ENCODE measurements around the gene MRPL33.
"Not testable (repeated sequence)": the region's sequence is repeated elsewhere in the genome, so short reads cannot be mapped to it uniquely, and the experiment has no call there.

The MRPL33 gene

DNA sequence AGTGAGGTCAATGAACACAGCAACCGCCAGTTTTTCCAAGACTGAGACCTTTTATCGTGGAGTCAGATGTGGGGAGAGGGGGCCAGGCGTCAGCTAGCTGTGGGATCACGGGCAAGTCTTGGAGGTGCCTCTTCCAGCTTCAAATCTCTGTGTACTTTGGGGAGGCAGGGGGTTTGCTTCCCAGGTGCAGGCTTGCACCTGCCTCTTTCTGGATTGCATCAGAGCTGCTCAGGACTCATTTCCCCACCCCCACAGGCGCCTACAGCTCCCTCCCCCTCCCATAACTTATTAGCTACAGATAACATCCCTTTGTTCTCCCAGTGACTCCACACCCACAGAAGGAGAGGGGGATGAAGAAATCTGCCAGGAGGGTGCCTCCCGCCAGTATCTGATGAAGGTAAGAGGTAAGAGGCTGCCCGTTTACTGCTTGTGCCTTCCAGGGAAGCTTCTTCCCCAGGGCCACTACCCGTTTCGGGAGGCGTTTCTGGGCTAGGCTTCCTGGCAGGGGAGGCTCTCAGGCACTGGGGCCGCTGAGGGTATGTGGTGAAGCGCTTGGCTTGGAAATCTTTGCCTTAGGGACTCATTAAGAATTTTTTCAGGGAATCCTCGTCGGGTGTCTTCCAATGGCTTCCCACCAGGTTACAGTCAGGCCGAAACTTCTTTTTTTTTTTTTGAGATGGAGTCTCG lies 18.8 kb upstream of the MRPL33 start:
- no peak overlapping the region for H3K4me3 ChIP-seq (ENCODE audit: low read length)
- TF ChIP-seq ZNF274 (IDR thresholded peaks at IDR 0.05; ENCODE audit: low read depth, low read length), result no peak

DNA sequence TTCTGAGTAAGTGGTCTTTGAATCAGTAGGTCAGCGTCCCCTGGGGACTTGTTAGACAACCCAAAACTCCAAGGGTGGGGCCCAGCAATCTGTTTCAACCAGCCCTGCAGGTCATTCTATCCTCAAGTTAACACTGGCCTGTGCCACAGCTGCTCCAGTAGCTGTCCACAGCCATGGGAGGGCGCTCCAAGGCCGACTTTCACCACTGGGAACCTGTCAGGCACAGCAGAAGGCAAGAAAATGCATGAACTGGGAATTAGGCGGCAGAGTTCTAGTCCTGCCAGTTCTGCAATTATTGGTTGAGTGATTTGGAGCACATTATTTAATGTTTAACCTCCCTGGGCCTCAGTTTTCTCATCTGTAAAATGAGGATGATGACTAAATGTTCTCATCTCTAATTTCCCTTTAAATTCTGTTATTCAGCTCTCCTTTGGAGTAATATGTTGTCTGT lies 17.4 kb upstream of the MRPL33 start:
- no peak overlapping the region for H3K4me3 ChIP-seq (ENCODE audit: low read length)
- TF ChIP-seq ZNF274 (IDR thresholded peaks at IDR 0.05; ENCODE audit: low read depth, low read length), result no peak

DNA sequence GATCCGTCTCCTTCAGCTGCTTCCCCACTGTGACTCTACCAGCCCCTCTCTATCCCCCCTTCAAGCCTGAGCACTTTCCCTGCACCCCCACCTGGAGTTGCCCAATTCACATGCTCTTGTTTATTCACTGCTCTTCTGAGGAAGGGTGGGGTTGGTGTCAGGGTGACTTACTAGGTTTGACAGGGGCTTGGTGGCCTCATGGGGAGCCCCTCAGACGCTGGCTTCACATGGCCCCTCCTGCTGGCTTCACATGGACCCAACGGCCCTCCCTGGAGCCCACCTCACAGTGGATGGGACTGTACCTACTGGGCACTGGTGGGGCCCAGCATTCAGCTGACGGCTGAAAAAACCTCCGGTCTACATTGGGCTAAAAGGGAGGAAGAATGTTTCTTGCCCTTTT lies 16.7 kb upstream of the MRPL33 start:
- H3K4me3 ChIP-seq (ENCODE audit: low read length), result no peak overlapping the region
- TF ChIP-seq ZNF274 (IDR thresholded peaks at IDR 0.05; ENCODE audit: low read depth, low read length), result no peak

DNA sequence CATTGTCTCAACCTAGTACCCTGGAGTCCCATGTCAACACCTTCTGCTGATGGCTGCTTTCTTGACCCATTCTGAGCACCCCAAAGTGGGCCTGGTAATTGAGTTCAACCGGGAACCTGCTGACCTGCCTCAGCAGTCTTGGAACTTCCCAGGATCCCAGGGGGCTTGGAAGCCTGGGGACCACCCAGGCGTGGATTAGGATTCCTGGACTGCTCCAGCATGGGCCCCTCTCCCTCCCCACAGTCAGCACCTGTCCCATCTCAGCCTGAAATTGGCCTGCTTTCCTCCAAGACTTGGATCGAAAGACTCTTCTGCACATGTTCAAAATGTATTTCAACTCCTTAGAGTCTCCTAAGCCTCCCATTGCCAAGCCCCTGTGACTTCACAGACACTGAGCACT lies 15.4 kb upstream of the MRPL33 start:
- no peak overlapping the region for H3K4me3 ChIP-seq (ENCODE audit: low read length)

DNA sequence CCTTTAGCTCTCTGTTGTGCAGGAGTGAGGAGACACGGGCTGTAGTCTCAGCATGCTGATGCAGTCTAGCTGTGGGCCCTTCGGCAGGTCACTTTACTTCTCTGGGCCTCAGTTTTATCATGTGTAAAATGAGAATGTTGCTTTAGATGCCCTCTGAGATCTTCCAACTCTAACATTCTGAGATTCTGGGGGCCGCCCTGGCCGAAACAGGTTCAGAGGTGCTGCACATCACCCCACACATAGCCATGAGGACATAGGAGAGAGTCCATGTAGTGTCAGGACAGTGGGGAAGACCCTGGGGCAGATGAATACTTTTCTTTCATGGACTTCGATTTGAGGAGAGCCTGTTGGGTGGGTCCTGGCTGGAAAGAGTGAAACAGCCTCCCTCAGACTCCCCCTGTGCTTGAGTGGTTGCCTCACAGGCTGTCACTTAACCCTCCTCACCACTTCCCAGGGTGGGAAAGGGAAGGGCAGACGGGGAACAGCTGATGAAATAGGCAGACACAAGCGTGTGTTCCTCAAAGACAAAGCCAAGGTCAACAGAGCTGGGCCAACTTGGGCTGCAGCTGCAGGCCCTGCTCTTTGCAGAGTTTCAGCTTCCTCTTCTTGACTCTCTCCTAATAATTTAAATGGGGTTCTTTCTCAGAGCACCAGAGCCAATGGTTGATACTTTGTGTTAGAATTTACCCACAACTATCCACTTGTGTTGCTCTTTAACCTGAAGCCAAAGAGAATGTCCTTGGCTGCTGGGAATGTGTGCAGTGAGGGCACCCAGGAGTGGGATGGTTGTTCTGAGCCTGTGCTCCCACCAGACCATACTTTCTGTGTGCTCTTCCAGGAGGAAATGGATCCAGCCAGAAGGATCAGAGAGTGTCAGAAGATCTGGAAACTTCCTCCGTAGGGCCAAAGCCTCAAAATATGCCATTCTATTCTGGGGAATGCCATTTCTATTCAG lies 14.7 kb upstream of the MRPL33 start:
- H3K4me3 ChIP-seq (ENCODE audit: low read length), result no peak overlapping the region
- no peak for TF ChIP-seq ZNF274 (IDR thresholded peaks at IDR 0.05; ENCODE audit: low read depth, low read length)

More for the DNA sequence above, 15.4 kb upstream of the MRPL33 start:
- no peak for TF ChIP-seq ZNF274 (IDR thresholded peaks at IDR 0.05; ENCODE audit: low read depth, low read length)

DNA sequence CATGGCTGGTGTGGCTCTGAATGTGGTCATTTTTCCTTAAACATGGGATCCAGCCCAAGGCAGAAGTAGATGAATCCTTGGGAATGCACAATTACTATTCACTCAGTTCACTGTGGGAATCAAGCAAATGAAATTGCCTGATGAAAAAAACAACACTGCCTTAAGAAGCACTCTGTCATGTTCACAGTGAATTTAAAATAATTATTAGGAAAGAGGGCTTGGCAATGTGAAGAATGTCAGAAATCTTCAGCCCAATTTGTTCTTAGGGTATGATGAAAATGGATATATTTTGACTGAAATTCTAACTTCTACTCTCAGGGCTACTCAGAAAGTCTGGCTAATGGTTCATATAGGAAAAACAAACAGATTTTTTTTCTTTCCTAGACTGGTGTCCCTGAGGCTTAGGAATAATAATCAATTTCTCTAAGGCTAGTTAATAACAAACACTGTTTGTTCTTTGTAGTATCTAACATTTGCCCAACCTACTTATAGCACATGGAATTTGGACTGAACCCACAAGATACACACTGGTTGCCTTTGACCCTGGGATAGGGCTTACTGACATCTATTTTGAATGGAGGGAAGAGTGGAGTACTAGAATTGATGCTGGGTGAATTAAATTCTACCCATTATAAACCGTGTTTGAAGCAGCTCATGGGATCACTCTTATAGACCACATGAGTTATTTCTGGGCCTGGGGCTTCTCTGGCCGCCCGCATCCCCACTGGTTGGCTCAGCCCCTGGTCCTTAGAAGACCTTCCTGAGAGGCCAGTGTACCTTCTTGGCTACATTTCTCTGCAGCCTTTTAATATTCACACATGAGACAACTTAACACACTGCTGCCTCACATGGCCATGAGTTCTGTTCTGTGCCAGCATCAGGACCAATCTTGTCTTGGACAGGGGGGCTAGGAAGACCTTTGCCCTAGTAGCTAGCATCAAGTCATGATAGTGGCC lies 8.3 kb upstream of the MRPL33 start:
- no peak for TF ChIP-seq ZNF274 (IDR thresholded peaks at IDR 0.05; ENCODE audit: low read depth, low read length)
- H3K4me3 ChIP-seq (ENCODE audit: low read length), result no peak overlapping the region

DNA sequence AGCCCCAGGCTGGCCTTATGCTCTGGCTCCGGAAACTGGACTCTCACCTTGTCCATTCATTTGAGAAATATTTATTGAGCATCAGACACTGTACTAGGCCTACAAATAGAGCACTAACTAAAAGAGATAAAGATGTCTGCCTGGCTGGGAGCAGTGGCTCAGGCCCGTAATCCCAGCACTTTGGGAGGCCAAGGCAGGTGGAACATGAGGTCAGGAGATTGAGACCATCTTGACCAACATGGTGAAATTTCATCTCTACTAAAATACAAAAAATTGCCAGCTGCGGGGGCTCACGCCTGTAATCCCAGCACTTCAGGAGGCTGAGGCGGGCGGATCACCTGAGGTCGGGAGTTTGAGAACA lies 7.6 kb upstream of the MRPL33 start:
- no peak overlapping the region for H3K4me3 ChIP-seq (ENCODE audit: low read length)

DNA sequence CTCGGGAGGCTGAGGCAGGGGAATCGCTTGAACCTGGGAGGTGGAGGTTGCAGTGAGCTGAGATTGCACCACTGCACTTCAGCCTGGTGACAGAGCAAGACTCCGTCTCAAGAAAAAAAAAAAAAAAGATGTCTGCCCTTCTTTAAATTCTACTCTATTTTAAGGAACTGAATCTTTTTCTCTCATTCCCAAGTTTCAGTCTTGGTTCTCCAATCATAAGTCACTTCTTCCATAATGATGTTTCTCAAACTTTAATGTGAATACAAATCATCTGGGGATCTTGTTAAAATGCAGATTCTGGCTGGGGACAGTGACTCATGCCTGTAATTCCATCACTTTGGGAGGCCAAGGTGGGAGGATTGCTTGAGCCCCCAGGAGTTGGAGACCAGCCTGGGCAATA lies 7.0 kb upstream of the MRPL33 start:
- H3K4me3 ChIP-seq (ENCODE audit: low read length), result not testable (repeated sequence)

More for the DNA sequence above, 7.6 kb upstream of the MRPL33 start:
- TF ChIP-seq ZNF274 (IDR thresholded peaks at IDR 0.05; ENCODE audit: low read depth, low read length), result no peak

DNA sequence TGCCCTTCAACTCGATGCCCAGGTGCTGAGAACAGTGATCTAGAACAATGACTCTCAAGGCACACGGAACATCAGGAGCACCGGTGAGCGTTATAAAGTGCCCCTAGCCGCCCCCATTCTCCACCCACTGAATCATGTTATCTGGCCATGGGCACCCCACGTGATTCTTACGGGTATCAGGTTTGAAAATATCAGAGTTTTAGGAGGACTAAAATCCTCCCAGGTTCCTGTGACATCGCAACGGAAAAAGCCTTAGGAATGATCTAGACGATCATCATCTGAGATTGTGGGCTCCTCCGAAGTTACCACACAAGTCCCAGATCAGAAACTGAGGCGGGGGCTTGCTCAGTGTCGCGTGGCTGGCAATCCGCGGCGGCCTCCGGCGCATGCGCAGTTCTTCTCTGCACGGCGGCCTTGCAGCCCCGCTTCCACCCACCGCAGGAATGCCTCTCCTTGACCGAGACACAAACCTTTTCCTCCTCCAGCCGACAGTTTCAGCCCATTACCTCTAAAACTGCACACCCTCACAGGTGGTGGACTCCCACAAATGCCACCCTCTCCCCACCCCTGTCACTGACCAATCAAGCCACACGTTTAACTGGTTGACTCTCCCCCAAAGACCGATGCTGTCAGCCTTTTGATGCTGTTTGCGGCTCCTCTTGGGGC lies 5.8 kb upstream of the MRPL33 start:
- H3K4me3 ChIP-seq (ENCODE audit: low read length), result no peak overlapping the region
- TF ChIP-seq ZNF274 (IDR thresholded peaks at IDR 0.05; ENCODE audit: low read depth, low read length), result no peak

DNA sequence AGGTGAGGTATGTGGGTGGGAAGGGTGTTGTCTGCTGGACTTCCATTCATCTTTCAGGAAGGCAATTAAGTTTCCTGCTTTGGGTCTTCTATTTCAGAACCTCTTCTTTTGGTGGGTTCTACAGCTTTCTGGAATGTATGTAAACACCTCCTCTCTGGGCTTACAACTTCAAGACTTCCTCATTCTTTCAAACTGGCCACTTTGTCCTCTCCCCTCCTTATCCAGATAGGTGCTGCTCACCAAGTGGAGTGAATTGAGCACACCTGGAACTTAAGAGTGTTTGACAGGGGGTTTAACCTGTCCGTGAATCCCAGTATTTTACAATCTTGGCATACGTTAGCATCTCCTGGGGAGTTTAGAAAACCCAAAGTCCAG lies 5.2 kb upstream of the MRPL33 start:
- no peak for TF ChIP-seq ZNF274 (IDR thresholded peaks at IDR 0.05; ENCODE audit: low read depth, low read length)
- H3K4me3 ChIP-seq (ENCODE audit: low read length), result no peak overlapping the region

DNA sequence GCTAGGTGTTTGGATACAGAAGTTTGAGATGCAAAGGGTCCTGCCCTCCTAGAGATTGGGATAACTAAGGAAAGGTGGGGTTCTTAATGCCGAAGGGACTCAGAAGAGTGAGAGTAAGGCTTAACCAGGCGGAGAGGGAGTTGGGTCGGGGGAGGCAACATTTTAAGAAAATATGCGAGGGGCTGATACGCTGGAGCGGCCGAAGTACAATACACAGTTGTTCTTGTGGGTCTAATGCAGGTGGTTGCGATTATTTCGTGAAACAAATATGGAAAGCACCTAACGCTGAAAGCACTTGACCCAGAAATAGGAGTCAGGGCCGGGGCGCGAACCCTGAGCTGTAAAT lies 344 bp upstream of the MRPL33 start:
- TF ChIP-seq ZNF274 (IDR thresholded peaks at IDR 0.05; ENCODE audit: low read depth, low read length), result no peak
- peak overlapping the region; percentile 99 for H3K4me3 ChIP-seq (ENCODE audit: low read length)

DNA sequence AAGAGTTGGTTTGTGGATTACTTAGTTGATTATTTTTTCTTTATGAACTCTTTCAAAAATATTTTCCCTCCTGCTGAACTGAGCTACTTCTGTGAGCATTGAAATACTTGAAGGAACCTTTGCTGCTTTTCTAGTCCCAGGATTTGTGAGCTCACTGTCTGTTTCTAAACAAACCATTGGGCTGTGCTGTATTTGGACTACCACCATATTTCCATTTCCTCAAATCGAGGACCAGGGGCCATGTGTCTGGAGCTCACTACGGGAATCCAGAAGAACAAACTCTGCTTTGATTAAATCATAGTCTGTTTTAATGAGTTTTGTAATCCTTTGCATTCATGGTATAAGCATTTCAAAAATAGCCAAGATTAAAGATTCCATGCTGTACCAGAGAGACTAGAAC lies 1.3 kb downstream of the MRPL33 start:
- TF ChIP-seq ZNF274 (IDR thresholded peaks at IDR 0.05; ENCODE audit: low read depth, low read length), result no peak
- peak overlapping the region; percentile 99 for H3K4me3 ChIP-seq (ENCODE audit: low read length)

DNA sequence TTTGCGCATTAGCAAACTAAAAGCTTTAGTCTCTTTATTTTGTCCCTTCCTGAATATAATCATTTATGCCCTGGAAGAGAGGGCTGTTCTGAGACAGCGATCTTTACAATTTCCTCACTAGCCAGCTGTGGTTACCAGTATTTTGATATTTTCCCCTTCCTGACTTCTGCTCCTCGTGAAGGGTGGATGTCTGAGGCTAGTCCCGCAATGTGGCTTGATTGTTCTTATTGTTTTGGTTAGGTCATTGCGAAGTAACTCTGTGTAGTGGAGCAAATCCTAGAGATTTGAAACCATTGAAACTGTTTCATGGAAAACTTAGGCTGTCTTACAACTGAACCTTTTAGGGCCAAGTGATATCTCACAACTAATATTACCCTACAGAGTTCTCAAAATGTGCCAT lies 2.4 kb downstream of the MRPL33 start:
- TF ChIP-seq ZNF274 (IDR thresholded peaks at IDR 0.05; ENCODE audit: low read depth, low read length), result no peak
- no peak overlapping the region for H3K4me3 ChIP-seq (ENCODE audit: low read length)

DNA sequence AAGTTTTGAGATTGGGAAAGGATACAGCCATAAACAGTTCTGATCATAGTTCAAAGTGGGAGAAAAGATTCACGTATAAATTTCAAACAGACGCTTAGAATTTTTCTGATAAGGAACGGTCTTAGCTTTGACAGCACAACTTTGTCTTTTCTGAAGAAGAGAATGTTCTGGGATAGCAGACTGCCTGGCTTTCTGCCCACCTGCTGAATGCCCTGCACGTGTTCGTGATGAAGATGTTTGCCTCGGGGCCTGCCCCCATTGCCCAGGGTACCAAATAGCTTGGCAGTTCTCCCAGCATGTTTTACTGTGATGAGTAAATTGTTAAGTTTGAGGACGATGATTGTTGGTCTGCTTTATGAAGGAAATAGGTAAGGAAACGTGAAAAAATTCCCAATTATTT lies 4.6 kb downstream of the MRPL33 start:
- H3K4me3 ChIP-seq (ENCODE audit: low read length), result no peak overlapping the region
- no peak for TF ChIP-seq ZNF274 (IDR thresholded peaks at IDR 0.05; ENCODE audit: low read depth, low read length)

All from GM08714 (cell line).